CD8-positive, alpha-beta memory T cell (primary cell): ENCODE data around the gene BEST2. TPM values are rescaled to one million over a fixed set of nuclear protein-coding genes. Genes with fewer than 3 reads are reported as not detected.

Source experiments
- CTCF ChIA-PET: fragments of 350-600 bp; sonication (Branson Sonifier 250); formaldehyde crosslinking; loops from one replicate; lab custom pipeline; 2021; ENCODE audit warnings: antibody characterized with exemption; lab: Charles Lee
- POLR2A ChIA-PET: fragments of 350-600 bp; sonication (Branson Sonifier 250); formaldehyde crosslinking; loops from one replicate; lab custom pipeline; 2021; ENCODE audit warnings: antibody characterized with exemption; lab: Charles Lee
- DNase-seq, 5 donors: peaks; one replicate each; pipeline versions ENCODE4 v3.0.0 to v3.0.0-alpha.2; 2020 to 2022; ENCODE audit warnings: mixed read lengths in 1 of 5
- H3K27ac ChIP-seq: one replicate; pipeline ENCODE4 v1.7.0; 2013; ENCODE audit warnings: low read depth, mild to moderate bottlenecking, low read length, moderate library complexity
- H3K27me3 ChIP-seq: 2 replicates; pipeline ENCODE4 v1.7.0; 2013; ENCODE audit warnings: low read length, mild to moderate bottlenecking; ENCODE audit not compliant: insufficient read depth, poor library complexity, severe bottlenecking
- H3K36me3 ChIP-seq: 2 replicates; pipeline ENCODE4 v1.7.0; 2013; ENCODE audit warnings: mild to moderate bottlenecking, low read length, moderate library complexity; ENCODE audit not compliant: insufficient read depth
- H3K4me1 ChIP-seq: 2 replicates; pipeline ENCODE4 v1.7.0; 2013; ENCODE audit warnings: mild to moderate bottlenecking, low read length, moderate library complexity; ENCODE audit not compliant: insufficient read depth
- H3K4me3 ChIP-seq: 2 replicates; pipeline ENCODE4 v1.7.0; 2013; ENCODE audit warnings: mild to moderate bottlenecking, low read length
- H3K9me3 ChIP-seq: 2 replicates; pipeline ENCODE4 v1.7.0; 2013; ENCODE audit warnings: mild to moderate bottlenecking, low read length
- H3K27ac Mint-ChIP-seq, 8 donors: one replicate each; pipeline ENCODE4 v1.8.0; 2020 to 2021; ENCODE audit warnings: mixed read lengths in 8 of 8, mild to moderate bottlenecking in 6 of 8, inconsistent platforms in 3 of 8, moderate library complexity in 3 of 8
- H3K27me3 Mint-ChIP-seq, 2 donors: one replicate each; pipeline ENCODE4 v1.8.0; 2020 to 2021; ENCODE audit warnings: mixed read lengths in 2 of 2, mild to moderate bottlenecking in 1 of 2, moderate library complexity in 1 of 2
- H3K36me3 Mint-ChIP-seq, 3 donors: one replicate each; pipeline ENCODE4 v1.8.0; 2020 to 2021; ENCODE audit warnings: mixed read lengths in 3 of 3, inconsistent platforms in 1 of 3, mild to moderate bottlenecking in 1 of 3
- H3K4me1 Mint-ChIP-seq, 3 donors: one replicate each; pipeline ENCODE4 v1.8.0; 2020 to 2021; ENCODE audit warnings: mixed read lengths in 3 of 3, inconsistent platforms in 1 of 3, mild to moderate bottlenecking in 1 of 3
- H3K4me3 Mint-ChIP-seq, 7 donors: one replicate each; pipeline ENCODE4 v1.8.0; 2020 to 2021; ENCODE audit warnings: mixed read lengths in 7 of 7, mild to moderate bottlenecking in 6 of 7, moderate library complexity in 4 of 7, inconsistent platforms in 2 of 7
- H3K9me3 Mint-ChIP-seq, 5 donors: one replicate each; pipeline ENCODE4 v1.8.0; 2020 to 2022; ENCODE audit warnings: mixed read lengths in 5 of 5, mild to moderate bottlenecking in 3 of 5, moderate library complexity in 2 of 5, inconsistent platforms in 1 of 5
- polyA plus RNA-seq: library from polyadenylated mRNA; unstranded; fragments of 300-500 nt; fragmentation: Illumina TruSeq; gene quantifications from one replicate; pipeline ENCODE4 v1.2.3, GENCODE V29; 2021
- total RNA-seq, 2 experiments: library from RNA; stranded (reverse); gene quantifications; one replicate each; pipeline ENCODE4 v1.2.3, GENCODE V29; 2021

BEST2 gene
- total and polyA plus RNA-seq, 3 experiments from 2014 or later, result not detected

GRCh38 chr19:12770922-12771321, 19.3 kb downstream of the BEST2 start:
- Histone ChIP-seq H3K4me1 (peaks cover 8% of the 10 kb centered on the region), H3K9me3 (no peaks in the 10 kb centered on the region), H3K27me3 (no peaks in the 10 kb centered on the region), H3K27ac (no peak overlapping the region), H3K4me3 (no peak overlapping the region), H3K36me3 (no peaks in the 10 kb centered on the region)
- ChIA-PET POLR2A (interaction anchor here (0.6 kb wide), 1 partner anchor 27 kb away, joined by 6 read pairs; no protein-coding TSS in a partner anchor), CTCF (interaction anchor here (0.7 to 16.3 kb wide), 3 partner anchors 10 to 26 kb away, joined by 3 to 483 read pairs (median 3); partner anchors contain the start of genes JUNB, PRDX2 and THSD8)
- DNase-seq, result no peak
- peaks cover 5 to 17% (median 7%) of the 10 kb centered on the region in 3 donors for H3K4me1 Mint-ChIP-seq
- H3K27ac Mint-ChIP-seq, result no peak overlapping the region
- no peak overlapping the region for H3K4me3 Mint-ChIP-seq
- no peaks in the 10 kb centered on the region for H3K27me3 Mint-ChIP-seq
- no peaks in the 10 kb centered on the region for H3K9me3 Mint-ChIP-seq
- H3K36me3 Mint-ChIP-seq, result no peaks in the 10 kb centered on the region

GRCh38 chr19:12772323-12772722, 20.7 kb downstream of the BEST2 start:
- no peak for DNase-seq
- H3K9me3 Mint-ChIP-seq, result no peaks in the 10 kb centered on the region
- no peak overlapping the region for H3K4me3 Mint-ChIP-seq
- no peaks in the 10 kb centered on the region for H3K27me3 ChIP-seq
- H3K27me3 Mint-ChIP-seq, result no peaks in the 10 kb centered on the region
- POLR2A ChIA-PET, result interaction anchor here (1.0 kb wide), 1 partner anchor 21 kb away, joined by 3 read pairs; no protein-coding TSS in a partner anchor
- peaks cover 10% of the 10 kb centered on the region for H3K4me1 ChIP-seq
- no peak overlapping the region for H3K4me3 ChIP-seq
- no peak overlapping the region for H3K27ac ChIP-seq
- H3K36me3 ChIP-seq, result no peaks in the 10 kb centered on the region
- H3K4me1 Mint-ChIP-seq, result peaks cover 6 to 16% (median 9%) of the 10 kb centered on the region in 3 donors
- no peak overlapping the region for H3K27ac Mint-ChIP-seq
- H3K9me3 ChIP-seq, result no peaks in the 10 kb centered on the region
- CTCF ChIA-PET, result interaction anchor here (1.6 to 16.3 kb wide), 2 partner anchors 25 to 75 kb away, joined by 5 to 483 read pairs; partner anchors contain the start of genes JUNB, PRDX2 and THSD8
- H3K36me3 Mint-ChIP-seq, result no peaks in the 10 kb centered on the region

- H3K4me3 ChIP-seq, result no peak overlapping the region
- no peaks in the 10 kb centered on the region for H3K9me3 ChIP-seq
- Mint-ChIP-seq H3K4me1 (peaks cover 15 to 28% (median 15%) of the 10 kb centered on the region in 3 donors), H3K36me3 (no peaks in the 10 kb centered on the region), H3K27ac (peak overlapping the region in 3 of 8 donors; percentile 3 to 53 (median 42)), H3K27me3 (no peaks in the 10 kb centered on the region), H3K4me3 (peak overlapping the region in 6 of 7 donors; percentile 7 to 67 (median 31)), H3K9me3 (no peaks in the 10 kb centered on the region)
- ChIA-PET POLR2A (interaction anchor here (0.6 kb wide), 1 partner anchor 8 kb away, joined by 3 read pairs; no protein-coding TSS in a partner anchor), CTCF (interaction anchor here (0.5 to 16.3 kb wide), 6 partner anchors 9 to 253 kb away, joined by 3 to 483 read pairs (median 16); partner anchors contain the start of genes JUNB, PRDX2 and THSD8)
- H3K27me3 ChIP-seq, result no peaks in the 10 kb centered on the region
- peaks cover 17% of the 10 kb centered on the region for H3K4me1 ChIP-seq
- no peak for DNase-seq
- H3K27ac ChIP-seq, result no peak overlapping the region
- H3K36me3 ChIP-seq, result no peaks in the 10 kb centered on the region
Measured at GRCh38 chr19:12773571-12773970, 22.0 kb downstream of the BEST2 start.

GRCh38 chr19:12774588-12775555, 23.3 kb downstream of the BEST2 start, which contains the start of gene HOOK2:
HOOK2 (minus strand) TSS chr19:12775552; CDS start chr19:12775449, 103 bp downstream.
- ChIA-PET CTCF (interaction anchor here (1.1 to 16.3 kb wide), 7 partner anchors 8 to 72 kb away, joined by 3 to 483 read pairs (median 7); partner anchors contain the start of genes JUNB, PRDX2 and THSD8), POLR2A (interaction anchor here (0.6 to 1.8 kb wide), 3 partner anchors 17 to 1063 kb away, joined by 4 to 10 read pairs (median 6); partner anchors contain the start of gene JUNB)
- Histone ChIP-seq H3K4me1 (peaks cover 29% of the 10 kb centered on the region), H3K4me3 (peak within 1 kb of the TSS; percentile 83), H3K27me3 (no peaks in the 10 kb centered on the region), H3K36me3 (no peaks in the 10 kb centered on the region), H3K27ac (peak within 1 kb of the TSS; percentile 57), H3K9me3 (no peaks in the 10 kb centered on the region)
- Mint-ChIP-seq H3K4me3 (peak within 1 kb of the TSS; percentile 78 to 90 (median 80)), H3K36me3 (no peaks in the 10 kb centered on the region), H3K9me3 (no peaks in the 10 kb centered on the region), H3K27me3 (peaks cover 0 to 2% of the 10 kb centered on the region in 2 donors), H3K27ac (peak within 1 kb of the TSS; percentile 57 to 90 (median 76)), H3K4me1 (peaks cover 22 to 37% (median 23%) of the 10 kb centered on the region in 3 donors)
- peak in 2 of 5 donors; percentile 41 to 72 for DNase-seq

- peak overlapping the region; percentile 61 for H3K27ac ChIP-seq
- peaks cover 0 to 2% of the 10 kb centered on the region in 2 donors for H3K27me3 Mint-ChIP-seq
- peak overlapping the region; percentile 81 to 94 (median 85) for H3K4me3 Mint-ChIP-seq
- DNase-seq, result peak; percentile 74 to 86 (median 78)
- peaks cover 27 to 51% (median 30%) of the 10 kb centered on the region in 3 donors for H3K4me1 Mint-ChIP-seq
- peak overlapping the region; percentile 92 for H3K4me3 ChIP-seq
- CTCF ChIA-PET, result interaction anchor here (1.0 to 16.3 kb wide), 11 partner anchors 9 to 108 kb away, joined by 3 to 483 read pairs (median 5); partner anchors contain the start of genes JUNB, PRDX2, RNASEH2A and THSD8
- H3K27ac Mint-ChIP-seq, result peak overlapping the region; percentile 78 to 98 (median 94)
- H3K36me3 ChIP-seq, result no peaks in the 10 kb centered on the region
- peaks cover 39% of the 10 kb centered on the region for H3K4me1 ChIP-seq
- peaks cover 0 to 1% (median 0%) of the 10 kb centered on the region in 3 donors for H3K36me3 Mint-ChIP-seq
- no peaks in the 10 kb centered on the region for H3K9me3 Mint-ChIP-seq
- no peaks in the 10 kb centered on the region for H3K27me3 ChIP-seq
- no peaks in the 10 kb centered on the region for H3K9me3 ChIP-seq
- POLR2A ChIA-PET, result interaction anchor here (0.9 to 3.6 kb wide), 4 partner anchors 11 to 21 kb away, joined by 3 to 167 read pairs (median 8); partner anchors contain the start of gene JUNB
Measured at GRCh38 chr19:12777217-12778016, 25.8 kb downstream of the BEST2 start.

GRCh38 chr19:12778017-12778904, 26.7 kb downstream of the BEST2 start:
- H3K4me1 ChIP-seq, result peaks cover 46% of the 10 kb centered on the region
- peak overlapping the region; percentile 78 to 98 (median 94) for H3K27ac Mint-ChIP-seq

More at GRCh38 chr19:12778017-12778904, 26.7 kb downstream of the BEST2 start:
- Mint-ChIP-seq H3K27me3 (peaks cover 0 to 2% of the 10 kb centered on the region in 2 donors), H3K36me3 (peaks cover 0 to 1% (median 0%) of the 10 kb centered on the region in 3 donors), H3K4me1 (peaks cover 27 to 51% (median 30%) of the 10 kb centered on the region in 3 donors), H3K9me3 (no peaks in the 10 kb centered on the region), H3K4me3 (peak overlapping the region; percentile 81 to 94 (median 85))
- H3K9me3 ChIP-seq, result no peaks in the 10 kb centered on the region
- H3K27ac ChIP-seq, result peak overlapping the region; percentile 61
- CTCF ChIA-PET, result interaction anchor here (0.9 to 16.3 kb wide), 8 partner anchors 9 to 106 kb away, joined by 3 to 483 read pairs (median 16); partner anchors contain the start of genes JUNB, PRDX2, RNASEH2A and THSD8
- DNase-seq, result peak in 3 of 5 donors; percentile 32 to 65 (median 56)
- H3K36me3 ChIP-seq, result no peaks in the 10 kb centered on the region
- POLR2A ChIA-PET, result interaction anchor here (0.6 to 3.6 kb wide), 5 partner anchors 11 to 165 kb away, joined by 3 to 167 read pairs (median 5); partner anchors contain the start of gene JUNB
- H3K27me3 ChIP-seq, result no peaks in the 10 kb centered on the region
- peak overlapping the region; percentile 92 for H3K4me3 ChIP-seq
